Erythroblast (primary cell): Measurements from ENCODE around the gene MAPK12.

Source experiments
- GATA1 ChIP-seq: IDR thresholded peaks from 2 replicates; pipeline ENCODE4 v1.6.1; 2011; ENCODE audit warnings: low read depth, mild to moderate bottlenecking, control low read depth, low read length, moderate library complexity
- POLR2A ChIP-seq: IDR thresholded peaks from 2 replicates; pipeline ENCODE4 v1.6.1; 2011; ENCODE audit warnings: mild to moderate bottlenecking, low read length

DNA sequence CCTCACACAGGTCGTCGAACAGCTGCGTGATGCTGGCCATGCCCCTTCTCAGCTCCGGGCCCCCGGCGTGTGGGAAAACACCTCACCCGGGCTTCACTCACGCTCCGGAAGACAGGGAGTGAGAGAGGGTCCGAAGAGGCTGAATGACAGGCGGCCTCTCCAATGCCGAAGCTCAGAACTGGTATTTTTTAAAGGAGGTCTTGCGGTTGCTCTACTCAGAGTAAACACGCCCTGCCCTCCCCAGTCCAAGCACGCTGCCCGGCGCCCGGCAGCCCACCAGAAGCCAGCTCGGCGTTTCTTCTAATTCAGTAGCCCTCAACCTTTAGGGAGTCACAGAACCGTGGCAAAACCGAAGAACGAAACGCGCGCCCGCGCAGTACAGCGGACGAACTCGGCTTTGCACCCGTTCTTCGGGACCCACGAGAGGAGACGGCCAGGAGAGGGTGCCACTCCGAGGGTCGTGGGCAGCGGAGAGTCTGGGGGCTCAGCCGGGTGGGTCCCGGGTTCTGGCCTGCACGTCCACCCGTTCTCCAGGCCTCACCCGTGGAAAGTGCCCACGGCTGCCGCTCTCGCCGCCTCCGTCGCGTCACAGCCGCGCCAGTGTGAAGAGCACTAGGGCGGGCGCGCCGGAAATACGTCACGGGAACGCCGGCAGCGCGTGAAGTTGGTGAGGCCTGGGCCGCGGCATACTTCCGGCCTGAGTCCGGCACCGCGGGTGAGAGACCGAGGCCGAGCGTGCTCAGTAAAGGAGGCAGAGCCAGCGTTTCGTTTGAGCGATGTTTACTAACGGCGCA lies 16.9 kb downstream of the MAPK12 start, which contains the start of gene TUBGCP6:
- TF ChIP-seq POLR2A (peak; percentile 86), GATA1 (no peak)
